HL-60 (cell line): ENCODE results near the gene TMEM60.

Experiments
- DNase-seq, 2 experiments: peaks; one replicate each; pipeline ENCODE4 v3.0.0-alpha.2; 2010 to 2020; ENCODE audit warnings: low read depth in 1 of 2, low spot score in 1 of 2
- H3K27ac ChIP-seq: fragments of 250-450 bp; sonication (Bioruptor Pico); replicated peaks from 2 replicates; pipeline ENCODE4 v1.5.1; 2020; ENCODE audit warnings: mild to moderate bottlenecking, moderate library complexity
- H3K27me3 ChIP-seq: fragments of 250-450 bp; sonication (Bioruptor Pico); 2 replicates; pipeline ENCODE4 v1.5.1; 2021; ENCODE audit warnings: mild to moderate bottlenecking, moderate library complexity; ENCODE audit not compliant: insufficient read depth, poor library complexity, severe bottlenecking
- H3K4me3 ChIP-seq: replicated peaks from 2 replicates; pipeline ENCODE4 v1.5.1; 2011; ENCODE audit warnings: mild to moderate bottlenecking, control low read depth, low read length; ENCODE audit not compliant: insufficient read depth
- CTCF ChIP-seq: IDR thresholded peaks from one replicate; pipeline ENCODE4 v1.5.1; 2011; ENCODE audit warnings: low read length, control low read depth, inconsistent platforms; ENCODE audit not compliant: insufficient read depth
- GABPA ChIP-seq: IDR thresholded peaks from 2 replicates; pipeline ENCODE4 v1.6.1; 2012; ENCODE audit warnings: low read depth
- POLR2AphosphoS5 ChIP-seq: IDR thresholded peaks from 2 replicates; pipeline ENCODE4 v1.6.1; 2012; ENCODE audit warnings: low read depth
- SPI1 ChIP-seq: IDR thresholded peaks from 2 replicates; pipeline ENCODE4 v1.6.1; 2012; ENCODE audit warnings: low read depth, mild to moderate bottlenecking, borderline replicate concordance
- TF ChIP-seq, protein P1 (sequence below): IDR thresholded peaks from 2 replicates; pipeline ENCODE4 v1.6.1; 2012; ENCODE audit warnings: low read depth; ENCODE audit not compliant: insufficient replicate concordance

TMEM60 gene

DNA sequence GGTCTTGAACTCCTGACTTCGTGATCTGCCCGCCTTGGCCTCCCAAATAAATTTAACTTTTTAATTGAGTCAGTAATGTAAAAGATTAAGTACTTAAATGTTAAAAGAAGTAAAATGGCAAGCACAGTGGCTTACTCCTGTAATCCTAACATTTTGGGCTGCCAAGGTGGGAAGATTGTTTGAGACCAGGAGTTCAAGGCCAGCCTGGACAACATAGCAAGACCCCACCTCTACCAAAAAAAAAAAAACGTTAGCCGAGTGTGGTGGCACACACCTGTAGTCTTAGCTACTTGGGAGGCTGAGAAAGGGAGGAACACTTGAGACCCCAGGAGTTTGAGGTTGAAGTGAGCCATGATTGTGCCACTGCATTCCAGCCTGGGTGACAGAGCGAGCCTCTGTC lies 26.4 kb upstream of the TMEM60 start:
- Histone ChIP-seq H3K4me3 (no peak overlapping the region), H3K27me3 (no peaks in the 10 kb centered on the region), H3K27ac (no peak overlapping the region)
- no peak for DNase-seq
- no peak for TF ChIP-seq POLR2AphosphoS5
- no peak for TF ChIP-seq SPI1
- TF ChIP-seq, protein P1, sequence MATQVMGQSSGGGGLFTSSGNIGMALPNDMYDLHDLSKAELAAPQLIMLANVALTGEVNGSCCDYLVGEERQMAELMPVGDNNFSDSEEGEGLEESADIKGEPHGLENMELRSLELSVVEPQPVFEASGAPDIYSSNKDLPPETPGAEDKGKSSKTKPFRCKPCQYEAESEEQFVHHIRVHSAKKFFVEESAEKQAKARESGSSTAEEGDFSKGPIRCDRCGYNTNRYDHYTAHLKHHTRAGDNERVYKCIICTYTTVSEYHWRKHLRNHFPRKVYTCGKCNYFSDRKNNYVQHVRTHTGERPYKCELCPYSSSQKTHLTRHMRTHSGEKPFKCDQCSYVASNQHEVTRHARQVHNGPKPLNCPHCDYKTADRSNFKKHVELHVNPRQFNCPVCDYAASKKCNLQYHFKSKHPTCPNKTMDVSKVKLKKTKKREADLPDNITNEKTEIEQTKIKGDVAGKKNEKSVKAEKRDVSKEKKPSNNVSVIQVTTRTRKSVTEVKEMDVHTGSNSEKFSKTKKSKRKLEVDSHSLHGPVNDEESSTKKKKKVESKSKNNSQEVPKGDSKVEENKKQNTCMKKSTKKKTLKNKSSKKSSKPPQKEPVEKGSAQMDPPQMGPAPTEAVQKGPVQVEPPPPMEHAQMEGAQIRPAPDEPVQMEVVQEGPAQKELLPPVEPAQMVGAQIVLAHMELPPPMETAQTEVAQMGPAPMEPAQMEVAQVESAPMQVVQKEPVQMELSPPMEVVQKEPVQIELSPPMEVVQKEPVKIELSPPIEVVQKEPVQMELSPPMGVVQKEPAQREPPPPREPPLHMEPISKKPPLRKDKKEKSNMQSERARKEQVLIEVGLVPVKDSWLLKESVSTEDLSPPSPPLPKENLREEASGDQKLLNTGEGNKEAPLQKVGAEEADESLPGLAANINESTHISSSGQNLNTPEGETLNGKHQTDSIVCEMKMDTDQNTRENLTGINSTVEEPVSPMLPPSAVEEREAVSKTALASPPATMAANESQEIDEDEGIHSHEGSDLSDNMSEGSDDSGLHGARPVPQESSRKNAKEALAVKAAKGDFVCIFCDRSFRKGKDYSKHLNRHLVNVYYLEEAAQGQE: no peak
- no peak for TF ChIP-seq CTCF
- TF ChIP-seq GABPA: no peak

- TF ChIP-seq POLR2AphosphoS5 (no peak), GABPA (no peak), CTCF (no peak), SPI1 (no peak)
- TF ChIP-seq, protein P1: no peak
- Histone ChIP-seq H3K4me3 (no peak overlapping the region), H3K27me3 (no peaks in the 10 kb centered on the region), H3K27ac (no peak overlapping the region)
- no peak for DNase-seq
Measured at GRCh38 chr7:77823787-77824186, 25.6 kb upstream of the TMEM60 start.

DNA sequence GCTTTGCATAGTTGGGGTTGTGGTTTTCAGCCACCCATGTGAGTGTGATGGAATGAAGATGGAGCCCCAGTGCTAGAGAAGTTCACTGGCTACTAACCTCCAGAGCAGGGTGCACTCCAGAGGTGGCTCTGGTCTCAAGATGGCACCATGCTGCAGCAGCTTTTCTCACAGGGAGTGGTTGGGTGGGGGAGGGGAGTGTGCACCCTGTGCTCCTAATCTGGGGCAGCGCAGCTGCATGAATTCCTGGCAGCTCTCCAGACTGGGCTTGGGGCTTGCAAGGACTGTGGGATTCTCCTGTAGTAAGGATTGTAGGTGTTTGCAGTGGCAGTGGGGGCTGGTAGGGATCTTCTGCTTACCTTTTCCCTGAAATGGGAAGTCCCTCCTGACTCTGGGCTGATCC lies 24.0 kb upstream of the TMEM60 start:
- no peak for TF ChIP-seq SPI1
- no peak for TF ChIP-seq POLR2AphosphoS5
- no peak for TF ChIP-seq CTCF
- no peak for TF ChIP-seq GABPA
- TF ChIP-seq, protein P1: no peak
- DNase-seq: no peak
- Histone ChIP-seq H3K4me3 (no peak overlapping the region), H3K27ac (no peak overlapping the region), H3K27me3 (no peaks in the 10 kb centered on the region)
